Activated CD4-positive, alpha-beta memory T cell treated with anti-CD3 and anti-CD28 coated beads, Interleukin-2, amount 10 ng/mL, durations not matched to agents 7 days and 5 days (primary cell): ENCODE data around the gene FSD2. TPM values are rescaled to one million over a fixed set of nuclear protein-coding genes. Genes with fewer than 3 reads are reported as not detected.

ENCODE experiments used
- CTCF ChIA-PET: fragments of 350-600 bp; sonication (Branson Sonifier 250); formaldehyde crosslinking; loops from one replicate; lab custom pipeline; 2021; ENCODE audit warnings: antibody characterized with exemption, inconsistent platforms; lab: Charles Lee
- POLR2A ChIA-PET: fragments of 350-600 bp; sonication (Branson Sonifier 250); formaldehyde crosslinking; loops from one replicate; lab custom pipeline; 2021; ENCODE audit warnings: antibody characterized with exemption; lab: Charles Lee
- DNase-seq: peaks from one replicate; pipeline ENCODE4 v3.0.0-alpha.2; 2020
- H3K27ac Mint-ChIP-seq: one replicate; pipeline ENCODE4 v1.8.0; 2021; ENCODE audit warnings: mild to moderate bottlenecking, mixed read lengths
- H3K27me3 Mint-ChIP-seq: one replicate; pipeline ENCODE4 v1.8.0; 2021; ENCODE audit warnings: mixed read lengths
- H3K36me3 Mint-ChIP-seq: one replicate; pipeline ENCODE4 v1.8.0; 2021; ENCODE audit warnings: low read depth, mixed read lengths
- H3K4me1 Mint-ChIP-seq: one replicate; pipeline ENCODE4 v1.8.0; 2021; ENCODE audit warnings: mixed read lengths
- H3K4me3 Mint-ChIP-seq: one replicate; pipeline ENCODE4 v1.8.0; 2021; ENCODE audit warnings: mild to moderate bottlenecking, mixed read lengths
- H3K9me3 Mint-ChIP-seq: one replicate; pipeline ENCODE4 v1.8.0; 2021; ENCODE audit warnings: mixed read lengths
- total RNA-seq, 2 experiments: library from RNA; stranded (reverse); gene quantifications; one replicate each; pipeline ENCODE4 v1.2.3, GENCODE V29; 2021

The FSD2 gene, protein sequence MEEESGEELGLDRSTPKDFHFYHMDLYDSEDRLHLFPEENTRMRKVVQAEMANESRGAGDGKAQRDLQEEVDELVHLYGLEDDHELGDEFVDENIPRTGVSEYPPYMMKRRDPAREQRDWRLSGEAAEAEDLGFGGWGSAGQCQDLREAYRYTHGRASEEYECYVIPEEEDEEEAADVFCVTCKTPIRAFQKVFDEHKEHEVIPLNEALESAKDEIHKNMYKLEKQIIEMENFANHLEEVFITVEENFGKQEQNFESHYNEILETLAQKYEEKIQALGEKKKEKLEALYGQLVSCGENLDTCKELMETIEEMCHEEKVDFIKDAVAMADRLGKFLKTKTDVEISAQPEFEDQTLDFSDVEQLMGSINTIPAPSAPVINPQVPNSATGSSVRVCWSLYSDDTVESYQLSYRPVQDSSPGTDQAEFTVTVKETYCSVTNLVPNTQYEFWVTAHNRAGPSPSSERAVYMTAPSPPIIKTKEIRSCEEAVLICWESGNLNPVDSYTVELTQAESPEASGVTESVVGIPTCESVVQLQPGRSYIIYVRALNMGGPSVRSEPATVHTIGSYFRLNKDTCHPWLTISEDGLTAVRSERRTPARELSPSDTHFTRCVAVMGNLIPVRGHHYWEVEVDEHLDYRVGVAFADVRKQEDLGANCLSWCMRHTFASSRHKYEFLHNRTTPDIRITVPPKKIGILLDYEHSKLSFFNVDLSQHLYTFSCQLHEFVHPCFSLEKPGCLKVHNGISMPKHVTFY
- not detected for total RNA-seq

DNA sequence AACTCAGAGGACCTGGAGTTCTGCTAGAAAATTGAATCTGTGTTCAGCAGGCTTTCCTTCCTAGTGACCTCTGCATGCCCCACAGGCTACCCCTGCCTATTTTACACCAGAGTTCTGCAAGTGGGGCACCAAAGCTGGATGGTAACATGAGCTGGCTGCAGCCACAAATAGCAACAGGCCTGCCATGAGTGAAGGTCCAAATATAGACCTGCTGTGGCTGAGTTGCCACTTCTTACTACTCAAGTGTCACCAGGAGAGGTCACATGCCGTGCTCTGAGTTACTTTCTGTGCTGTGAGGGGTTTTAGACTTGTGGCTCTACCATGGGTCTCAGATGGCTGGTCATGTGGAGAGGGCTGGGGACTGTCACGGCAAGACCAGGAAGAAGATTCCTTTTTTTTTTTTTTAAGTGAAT is at the start of gene FSD2:
FSD2 (minus strand) TSS at position 76 of the 413 bp plus-strand sequence. CDS start 18,679 bp downstream, outside the sequence.
- no peak for DNase-seq
- Mint-ChIP-seq H3K4me1 (peaks cover 11% of the 10 kb centered on the region), H3K9me3 (no peaks in the 10 kb centered on the region), H3K4me3 (no peak within 1 kb of the TSS), H3K27ac (no peak within 1 kb of the TSS), H3K36me3 (peaks cover 5% of the 10 kb centered on the region), H3K27me3 (peaks cover 35% of the 10 kb centered on the region)
- ChIA-PET POLR2A (no interaction called here), CTCF (no interaction called here)

DNA sequence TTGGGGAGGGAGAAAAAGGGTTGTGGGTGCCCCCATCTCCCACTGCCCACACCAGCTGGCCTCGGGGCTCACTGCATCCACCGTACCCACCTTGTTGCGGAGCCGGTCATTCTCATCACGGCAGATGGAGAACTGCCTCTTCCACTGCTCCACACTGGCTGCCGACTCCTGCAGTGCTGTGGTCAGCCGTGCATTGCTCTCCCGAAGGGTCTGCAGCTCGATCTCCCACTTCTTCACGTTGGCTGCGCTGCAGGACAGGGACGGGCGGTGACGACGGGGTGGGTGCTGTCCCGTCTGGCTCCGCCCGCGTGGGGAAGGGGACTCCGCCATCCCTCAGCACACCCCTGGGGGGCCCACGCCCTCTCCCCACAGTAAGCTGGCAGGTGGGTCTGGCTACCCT is 48.7 kb upstream of the FSD2 start:
- POLR2A ChIA-PET: no interaction called here
- Mint-ChIP-seq H3K4me1 (peaks cover 6% of the 10 kb centered on the region), H3K36me3 (peaks cover under 1% of the 10 kb centered on the region), H3K9me3 (no peaks in the 10 kb centered on the region), H3K27me3 (no peaks in the 10 kb centered on the region), H3K27ac (no peak overlapping the region), H3K4me3 (no peak overlapping the region)
- peak; percentile 9 for DNase-seq
- CTCF ChIA-PET: no interaction called here

DNA sequence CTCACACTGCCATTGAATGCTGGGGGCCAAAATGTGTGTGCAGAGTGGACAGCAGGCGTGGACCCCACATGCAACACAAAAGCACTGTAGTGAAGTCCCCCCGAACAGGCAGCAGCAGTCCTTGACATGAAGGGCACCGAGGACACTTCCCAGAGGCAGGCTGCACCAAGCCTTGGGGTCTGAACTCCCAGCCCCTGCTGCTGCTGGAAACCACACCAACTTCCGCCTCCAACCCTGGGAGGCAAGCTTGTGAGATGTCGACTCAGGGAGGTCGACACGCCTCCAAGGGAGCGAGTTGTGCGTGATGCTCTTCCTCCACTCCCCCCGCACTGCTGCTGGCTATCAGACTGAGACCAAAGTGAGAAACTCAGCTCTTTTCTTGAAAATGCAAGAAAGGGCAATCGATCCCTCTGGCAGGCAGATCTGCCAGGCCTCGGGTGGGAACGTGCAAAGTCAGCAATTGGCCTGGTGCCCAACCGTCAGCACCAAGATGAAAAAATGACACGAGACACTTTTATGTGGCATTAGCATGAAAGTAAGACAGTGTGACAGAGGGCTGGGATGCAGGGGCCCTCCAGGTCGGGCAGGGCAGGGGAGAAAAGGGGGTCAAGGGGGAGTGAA is 47.2 kb upstream of the FSD2 start:
- POLR2A ChIA-PET: no interaction called here
- Mint-ChIP-seq H3K27ac (no peak overlapping the region), H3K36me3 (peaks cover 4% of the 10 kb centered on the region), H3K27me3 (no peaks in the 10 kb centered on the region), H3K4me3 (no peak overlapping the region), H3K9me3 (no peaks in the 10 kb centered on the region), H3K4me1 (peaks cover 7% of the 10 kb centered on the region)
- CTCF ChIA-PET: no interaction called here
- DNase-seq: peak; percentile 4

DNA sequence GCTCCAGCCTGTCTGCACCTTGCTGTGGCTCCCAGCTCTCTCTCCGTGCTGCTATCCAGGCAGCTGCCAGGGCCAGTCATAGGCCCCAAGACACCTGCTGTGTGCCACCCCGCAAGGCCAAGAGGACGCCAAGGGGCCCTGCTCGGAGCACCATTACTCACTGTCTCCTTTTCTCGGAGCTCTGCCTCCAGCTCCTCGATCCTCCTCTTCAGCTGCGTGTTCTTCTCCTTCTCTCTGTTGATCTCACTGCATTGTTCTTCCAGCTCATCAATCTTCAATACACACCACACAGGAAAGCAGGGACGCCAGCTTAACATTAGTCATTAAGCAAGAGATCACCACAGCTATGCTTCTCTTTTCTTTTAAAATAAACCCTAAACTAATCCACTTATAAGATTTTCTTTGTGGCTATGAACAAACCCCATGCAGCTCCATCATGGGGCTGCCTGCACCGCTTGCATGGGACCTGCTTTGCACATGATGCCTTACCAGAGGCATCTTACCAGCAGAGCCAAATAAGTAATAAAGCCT is 46.2 kb upstream of the FSD2 start:
- ChIA-PET CTCF (interaction anchor here (1.2 to 6.2 kb wide), 3 partner anchors 134 to 151 kb away, joined by 3 to 61 read pairs (median 18); partner anchors contain the start of gene RAMAC), POLR2A (interaction anchor here (1.2 kb wide), 1 partner anchor 148 kb away, joined by 3 read pairs; no protein-coding TSS in a partner anchor)
- Mint-ChIP-seq H3K4me1 (peaks cover 7% of the 10 kb centered on the region), H3K27ac (no peak overlapping the region), H3K36me3 (peaks cover 4% of the 10 kb centered on the region), H3K9me3 (no peaks in the 10 kb centered on the region), H3K4me3 (no peak overlapping the region), H3K27me3 (peaks cover 1% of the 10 kb centered on the region)
- peak; percentile 5 for DNase-seq

DNA sequence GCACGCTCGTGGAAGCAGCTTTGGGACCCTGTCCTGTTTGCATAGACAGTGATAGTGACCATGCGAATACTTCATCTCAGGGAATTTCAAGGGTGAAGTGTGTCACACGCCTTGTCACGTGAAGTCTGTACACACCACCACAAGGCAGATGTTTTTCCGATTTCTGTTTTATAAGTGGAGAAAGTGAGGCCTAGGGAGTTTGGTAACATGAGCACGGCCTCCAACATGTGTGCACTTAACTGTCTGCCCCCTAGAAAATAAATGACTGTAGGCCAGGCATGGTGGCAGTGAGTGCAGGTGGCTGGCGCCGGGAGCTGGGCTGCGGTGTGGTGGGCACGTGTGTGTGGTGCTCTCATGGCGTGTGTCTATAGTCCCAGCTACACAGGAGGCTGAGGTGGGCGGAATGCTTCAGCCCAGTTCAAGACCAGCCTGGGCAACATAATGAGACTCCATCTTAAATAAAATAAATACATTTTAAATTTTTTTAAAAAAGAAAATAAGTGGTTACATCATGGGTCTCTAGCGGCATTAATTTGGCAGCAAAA is 45.5 kb upstream of the FSD2 start:
- CTCF ChIA-PET: interaction anchor here (0.8 to 6.2 kb wide), 5 partner anchors 131 to 159 kb away, joined by 3 to 61 read pairs (median 3); partner anchors contain the start of gene RAMAC
- no peak overlapping the region for H3K4me3 Mint-ChIP-seq
- POLR2A ChIA-PET: interaction anchor here (0.7 to 1.2 kb wide), 2 partner anchors 139 to 149 kb away, joined by 3 read pairs; no protein-coding TSS in a partner anchor
- peaks cover 7% of the 10 kb centered on the region for H3K4me1 Mint-ChIP-seq
- peaks cover 1% of the 10 kb centered on the region for H3K27me3 Mint-ChIP-seq
- DNase-seq: peak; percentile 6
- H3K9me3 Mint-ChIP-seq: no peaks in the 10 kb centered on the region
- H3K36me3 Mint-ChIP-seq: peaks cover 4% of the 10 kb centered on the region
- no peak overlapping the region for H3K27ac Mint-ChIP-seq

DNA sequence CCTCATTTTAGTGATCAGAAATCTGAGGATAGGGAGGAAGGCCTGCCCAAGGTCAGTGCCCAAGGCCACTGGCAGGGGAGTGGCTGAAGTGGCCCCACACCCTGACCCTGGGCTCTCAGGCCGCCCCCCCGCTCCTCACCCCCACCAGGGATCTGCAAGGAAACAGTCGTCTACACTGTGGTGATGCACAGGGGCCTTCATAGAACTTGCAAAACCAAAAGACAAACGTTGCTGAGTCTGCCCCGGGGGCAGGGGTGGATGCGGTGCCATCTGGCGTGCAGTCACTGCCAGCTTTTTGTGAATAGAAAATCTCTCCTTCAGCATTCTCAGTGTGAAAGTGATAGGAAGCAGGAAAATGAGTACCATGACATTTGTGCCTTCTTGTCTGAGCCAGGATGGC is 44.9 kb upstream of the FSD2 start:
- peaks cover 1% of the 10 kb centered on the region for H3K27me3 Mint-ChIP-seq
- CTCF ChIA-PET: interaction anchor here (0.8 to 6.2 kb wide), 6 partner anchors 10 to 160 kb away, joined by 3 to 61 read pairs (median 5); no protein-coding TSS in a partner anchor
- no peak for DNase-seq
- H3K4me3 Mint-ChIP-seq: no peak overlapping the region
- no peaks in the 10 kb centered on the region for H3K9me3 Mint-ChIP-seq
- H3K27ac Mint-ChIP-seq: no peak overlapping the region
- POLR2A ChIA-PET: interaction anchor here (0.7 kb wide), 2 partner anchors 140 to 151 kb away, joined by 3 read pairs; no protein-coding TSS in a partner anchor
- peaks cover 4% of the 10 kb centered on the region for H3K36me3 Mint-ChIP-seq
- peaks cover 6% of the 10 kb centered on the region for H3K4me1 Mint-ChIP-seq

DNA sequence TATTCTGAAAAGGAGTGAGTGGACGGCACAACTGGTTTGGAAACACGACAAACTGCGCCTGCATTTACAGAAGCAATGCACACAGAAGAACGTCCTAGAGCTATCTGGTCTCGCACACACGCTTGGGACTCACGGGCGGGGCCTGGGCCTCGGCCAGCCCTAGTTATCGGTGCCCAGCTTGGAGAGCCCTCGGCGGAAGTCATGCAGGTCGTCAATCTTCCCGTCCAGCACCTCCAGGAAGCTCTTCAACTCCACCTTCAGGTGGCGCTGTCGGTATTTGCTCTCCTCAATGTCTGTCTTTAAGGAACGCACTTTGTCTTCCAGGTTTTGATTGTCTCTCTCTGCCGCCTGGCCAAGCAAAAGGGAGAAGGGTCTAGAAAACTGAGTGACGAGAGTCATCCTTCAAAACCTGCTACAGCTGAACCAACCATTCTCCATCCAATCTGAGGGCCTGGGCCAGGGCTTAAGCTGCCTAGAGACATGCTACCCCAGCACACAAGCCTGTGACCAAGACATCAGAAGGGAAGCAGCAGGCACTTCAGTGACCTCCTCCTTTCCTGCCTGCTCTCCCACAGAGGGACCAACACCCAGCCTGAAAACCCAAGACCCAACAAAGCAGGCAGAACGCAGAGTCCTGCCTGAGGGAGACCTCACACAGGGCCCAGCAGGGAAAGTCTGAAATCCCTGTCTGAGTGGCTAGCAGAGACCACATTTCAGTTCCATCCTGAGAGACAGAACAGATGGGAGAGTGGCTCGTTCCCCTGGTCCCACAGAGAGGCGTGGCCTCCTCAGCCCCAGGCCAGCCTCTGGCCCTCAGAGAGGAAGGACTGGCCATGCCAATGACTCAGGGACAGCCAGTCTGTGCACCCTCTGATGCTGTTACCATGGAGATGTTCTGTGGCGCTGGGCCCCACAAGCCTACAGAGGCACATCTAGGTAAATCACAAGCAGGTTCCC is 44.0 kb upstream of the FSD2 start:
- Mint-ChIP-seq H3K4me1 (peaks cover 6% of the 10 kb centered on the region), H3K36me3 (peaks cover 4% of the 10 kb centered on the region), H3K4me3 (no peak overlapping the region), H3K27ac (no peak overlapping the region), H3K27me3 (peaks cover 5% of the 10 kb centered on the region), H3K9me3 (no peaks in the 10 kb centered on the region)
- ChIA-PET POLR2A (interaction anchor here (0.6 to 1.2 kb wide), 5 partner anchors 17 to 151 kb away, joined by 3 to 4 read pairs (median 3); partner anchors contain the start of gene RAMAC), CTCF (interaction anchor here (0.8 to 6.2 kb wide), 18 partner anchors 11 to 310 kb away, joined by 3 to 61 read pairs (median 4); partner anchors contain the start of genes RAMAC and RPS17)
- DNase-seq: peak; percentile 58

DNA sequence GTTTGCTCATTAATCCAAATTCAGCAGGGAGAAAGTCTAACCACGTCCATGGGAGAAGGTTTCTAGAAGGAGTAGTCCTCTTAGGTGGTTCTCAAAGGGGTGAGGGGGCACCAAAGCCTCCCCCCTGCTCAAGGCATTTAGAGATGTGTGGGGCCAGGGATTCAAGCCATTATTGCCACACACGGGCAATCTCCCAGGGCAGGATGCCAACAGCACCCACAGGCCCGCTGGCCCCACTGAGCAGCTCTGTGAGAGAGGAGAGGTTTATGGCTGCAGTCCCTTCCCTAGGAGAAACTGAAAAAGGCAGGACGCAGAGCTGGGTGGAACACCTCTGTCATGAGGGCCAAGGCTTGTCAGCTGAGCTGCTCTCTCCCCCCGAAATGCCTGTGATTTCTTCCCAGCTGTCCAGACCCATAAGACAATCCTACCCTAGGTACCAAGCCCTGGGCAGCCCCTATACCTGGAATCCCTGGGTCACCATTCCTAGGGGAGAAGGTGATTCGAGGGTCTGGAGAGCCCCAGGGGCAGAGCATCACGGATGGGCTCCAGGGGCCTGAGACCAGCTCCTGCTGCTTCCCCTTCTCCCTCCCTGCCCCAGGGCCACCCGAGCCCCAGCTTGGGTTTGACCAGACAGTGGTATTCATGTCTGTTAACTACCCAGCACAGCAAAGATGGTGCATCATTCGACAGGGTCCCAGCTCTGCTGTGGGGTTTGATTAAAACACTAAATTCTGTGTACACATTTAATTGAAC is 42.5 kb upstream of the FSD2 start:
- peaks cover 8% of the 10 kb centered on the region for H3K27me3 Mint-ChIP-seq
- H3K27ac Mint-ChIP-seq: no peak overlapping the region
- no peaks in the 10 kb centered on the region for H3K9me3 Mint-ChIP-seq
- no peak overlapping the region for H3K4me3 Mint-ChIP-seq
- peaks cover 9% of the 10 kb centered on the region for H3K36me3 Mint-ChIP-seq
- DNase-seq: no peak
- CTCF ChIA-PET: interaction anchor here (1.3 to 6.2 kb wide), 5 partner anchors 16 to 155 kb away, joined by 3 to 61 read pairs (median 15); partner anchors contain the start of gene RAMAC
- POLR2A ChIA-PET: interaction anchor here (1.2 kb wide), 2 partner anchors 137 to 152 kb away, joined by 4 read pairs; partner anchors contain the start of gene RAMAC
- peaks cover 6% of the 10 kb centered on the region for H3K4me1 Mint-ChIP-seq

DNA sequence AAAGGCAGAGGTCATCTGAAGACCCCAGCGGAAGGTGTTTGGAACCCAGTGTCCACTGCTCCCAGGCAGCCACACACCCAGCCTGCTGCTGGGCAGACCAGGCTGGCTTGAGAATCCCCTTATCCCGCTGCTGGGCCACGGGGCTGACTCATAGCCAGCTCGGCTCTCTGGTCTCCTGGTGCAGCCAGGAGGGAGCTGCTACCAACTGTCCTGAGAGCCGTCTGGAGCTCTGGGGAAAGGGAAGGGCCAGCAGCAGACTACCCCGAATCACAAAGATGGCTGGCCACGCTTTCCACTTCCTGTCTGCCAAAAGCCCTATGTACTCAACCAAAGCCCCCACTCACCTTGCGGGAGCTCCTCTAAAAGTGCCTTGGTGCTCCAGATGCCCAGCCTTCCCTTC is 41.8 kb upstream of the FSD2 start:
- no peak for DNase-seq

DNA sequence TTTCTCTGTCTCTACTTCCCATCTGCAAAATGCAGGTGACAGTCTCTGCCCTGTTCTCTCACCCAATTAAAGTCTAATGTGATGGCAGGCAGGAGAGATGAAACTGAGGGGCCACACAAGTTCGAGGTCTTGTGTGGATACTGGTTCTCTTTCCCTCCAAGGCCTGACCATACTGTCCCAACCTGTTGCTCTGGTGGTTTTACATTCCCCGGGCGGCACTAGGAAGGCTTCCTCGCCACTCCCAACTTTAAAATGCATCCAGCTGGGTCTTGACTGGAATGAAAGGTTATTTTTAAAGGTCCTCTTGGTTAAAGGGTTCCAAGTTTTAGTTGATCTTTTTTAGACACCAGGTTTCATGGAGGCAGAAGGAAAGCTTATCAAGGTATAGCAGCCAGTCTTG is 40.8 kb upstream of the FSD2 start:
- peaks cover 10% of the 10 kb centered on the region for H3K27me3 Mint-ChIP-seq
- peaks cover 15% of the 10 kb centered on the region for H3K36me3 Mint-ChIP-seq
- ChIA-PET POLR2A (interaction anchor here (1.4 kb wide), 1 partner anchor 96 kb away, joined by 3 read pairs; no protein-coding TSS in a partner anchor), CTCF (interaction anchor here (6.2 kb wide), 1 partner anchor 153 kb away, joined by 61 read pairs; no protein-coding TSS in a partner anchor)
- no peak overlapping the region for H3K27ac Mint-ChIP-seq
- no peaks in the 10 kb centered on the region for H3K9me3 Mint-ChIP-seq
- H3K4me1 Mint-ChIP-seq: peaks cover 6% of the 10 kb centered on the region
- H3K4me3 Mint-ChIP-seq: no peak overlapping the region
- no peak for DNase-seq

More for the DNA sequence above, 41.8 kb upstream of the FSD2 start:
- Mint-ChIP-seq H3K27ac (no peak overlapping the region), H3K27me3 (peaks cover 8% of the 10 kb centered on the region), H3K36me3 (peaks cover 11% of the 10 kb centered on the region), H3K4me3 (no peak overlapping the region), H3K9me3 (no peaks in the 10 kb centered on the region), H3K4me1 (peaks cover 6% of the 10 kb centered on the region)
- ChIA-PET POLR2A (no interaction called here), CTCF (interaction anchor here (6.2 kb wide), 1 partner anchor 152 kb away, joined by 61 read pairs; no protein-coding TSS in a partner anchor)
